ENCODE data around the gene LAMC3. TPM values are rescaled to one million over a fixed set of nuclear protein-coding genes. Genes with fewer than 3 reads are reported as not detected.
"Not testable (repeated sequence)": the region's sequence is repeated elsewhere in the genome, so short reads cannot be mapped to it uniquely, and the experiment has no call there.

The LAMC3 gene
- total and polyA plus RNA-seq, 2 experiments from 2014 or later, result 5.4 to 14.0 TPM

DNA sequence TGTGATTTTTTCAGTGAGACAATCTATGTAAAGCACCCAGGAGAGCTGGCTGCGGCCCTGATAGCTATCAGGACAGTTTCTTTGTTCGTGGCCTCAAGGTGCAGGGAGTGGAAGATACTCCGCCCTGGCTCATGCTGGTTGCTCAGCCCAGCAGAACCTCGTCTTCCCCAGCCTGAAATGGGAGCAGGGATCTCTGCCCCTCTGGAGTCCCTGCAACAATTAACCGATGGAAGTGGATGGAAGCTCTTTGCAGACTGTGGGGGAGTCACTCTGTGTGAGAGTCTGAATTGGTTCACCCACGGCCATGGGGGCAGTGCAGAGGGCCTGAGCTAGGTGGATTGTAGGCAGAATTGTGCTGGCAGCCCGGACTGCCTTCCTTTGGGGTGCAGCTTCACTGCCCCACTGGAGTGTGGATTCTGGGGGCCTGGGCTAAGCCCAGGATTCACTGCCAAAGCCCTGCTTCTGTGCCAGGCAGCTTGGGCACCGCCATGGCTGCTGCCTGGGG lies 90.2 kb downstream of the LAMC3 start:
- no peak for DNase-seq (ENCODE audit: low read depth in 1 of 2, low spot score in 1 of 2)
- H3K4me1 ChIP-seq (ENCODE audit: low read depth), result peaks cover 3% of the 10 kb centered on the region

DNA sequence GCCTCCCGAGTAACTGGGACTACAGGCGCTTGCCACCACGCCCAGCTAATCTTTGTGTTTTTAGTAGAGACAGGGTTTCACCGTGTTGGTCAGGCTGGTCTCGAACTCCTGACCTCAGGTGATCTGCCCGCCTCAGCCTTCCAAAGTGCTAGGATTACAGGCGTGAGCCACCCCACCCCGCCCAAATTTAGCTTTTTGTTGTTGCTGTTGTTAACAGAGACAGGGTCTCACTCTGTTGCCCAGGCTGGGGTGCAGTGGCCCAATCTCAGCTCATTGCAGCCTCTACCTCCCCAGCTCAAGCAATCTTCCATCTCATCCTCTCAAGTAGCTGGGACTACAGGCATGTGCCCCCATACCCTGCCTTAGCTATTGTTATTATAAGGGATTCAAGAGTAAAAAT lies 90.9 kb downstream of the LAMC3 start:
- H3K27me3 ChIP-seq; H3K4me1 ChIP-seq (ENCODE audit: low read depth); DNase-seq (ENCODE audit: low read depth in 1 of 2, low spot score in 1 of 2); H3K36me3 ChIP-seq; H3K9me3 ChIP-seq (ENCODE audit: low read depth); H3K4me3 ChIP-seq: not testable (repeated sequence)
- peak overlapping the region; percentile 54 for H3K27ac ChIP-seq

More for the DNA sequence above, 90.2 kb downstream of the LAMC3 start:
- no peaks in the 10 kb centered on the region for H3K36me3 ChIP-seq
- H3K4me3 ChIP-seq, result no peak overlapping the region
- no peaks in the 10 kb centered on the region for H3K9me3 ChIP-seq (ENCODE audit: low read depth)
- TF ChIP-seq, protein P1, sequence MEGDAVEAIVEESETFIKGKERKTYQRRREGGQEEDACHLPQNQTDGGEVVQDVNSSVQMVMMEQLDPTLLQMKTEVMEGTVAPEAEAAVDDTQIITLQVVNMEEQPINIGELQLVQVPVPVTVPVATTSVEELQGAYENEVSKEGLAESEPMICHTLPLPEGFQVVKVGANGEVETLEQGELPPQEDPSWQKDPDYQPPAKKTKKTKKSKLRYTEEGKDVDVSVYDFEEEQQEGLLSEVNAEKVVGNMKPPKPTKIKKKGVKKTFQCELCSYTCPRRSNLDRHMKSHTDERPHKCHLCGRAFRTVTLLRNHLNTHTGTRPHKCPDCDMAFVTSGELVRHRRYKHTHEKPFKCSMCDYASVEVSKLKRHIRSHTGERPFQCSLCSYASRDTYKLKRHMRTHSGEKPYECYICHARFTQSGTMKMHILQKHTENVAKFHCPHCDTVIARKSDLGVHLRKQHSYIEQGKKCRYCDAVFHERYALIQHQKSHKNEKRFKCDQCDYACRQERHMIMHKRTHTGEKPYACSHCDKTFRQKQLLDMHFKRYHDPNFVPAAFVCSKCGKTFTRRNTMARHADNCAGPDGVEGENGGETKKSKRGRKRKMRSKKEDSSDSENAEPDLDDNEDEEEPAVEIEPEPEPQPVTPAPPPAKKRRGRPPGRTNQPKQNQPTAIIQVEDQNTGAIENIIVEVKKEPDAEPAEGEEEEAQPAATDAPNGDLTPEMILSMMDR (IDR thresholded peaks at IDR 0.05; ENCODE audit: low read depth, low read length), result no peak
- H3K27me3 ChIP-seq, result no peaks in the 10 kb centered on the region
- no peak overlapping the region for H3K27ac ChIP-seq

DNA sequence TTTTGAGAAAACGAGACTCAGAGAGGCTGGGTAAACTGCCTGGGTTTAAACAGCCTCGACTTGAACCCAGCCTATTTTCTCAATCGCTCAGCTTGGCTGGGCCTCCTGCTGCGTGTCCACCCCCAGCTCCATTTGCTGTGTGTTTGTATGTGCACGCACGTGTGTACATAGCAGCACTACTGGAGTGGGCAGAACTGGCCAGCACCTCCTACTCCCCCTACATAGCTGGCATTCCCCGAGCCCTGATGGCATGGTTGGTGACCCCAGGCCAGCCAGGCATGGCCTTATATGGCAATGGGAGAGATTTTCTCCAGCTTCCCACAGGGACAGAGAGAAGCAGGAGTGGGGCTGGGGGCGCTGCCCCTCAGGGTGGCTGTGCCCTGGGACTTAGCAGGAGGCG lies 91.5 kb downstream of the LAMC3 start:
- peaks cover 3% of the 10 kb centered on the region for H3K4me1 ChIP-seq (ENCODE audit: low read depth)
- DNase-seq (ENCODE audit: low read depth in 1 of 2, low spot score in 1 of 2), result peak in 1 of 2 donors; percentile 78
- H3K27me3 ChIP-seq, result no peaks in the 10 kb centered on the region
- peak overlapping the region; percentile 54 for H3K27ac ChIP-seq
- TF ChIP-seq, protein P1 (IDR thresholded peaks at IDR 0.05; ENCODE audit: low read depth, low read length), result no peak
- H3K9me3 ChIP-seq (ENCODE audit: low read depth), result no peaks in the 10 kb centered on the region
- no peaks in the 10 kb centered on the region for H3K36me3 ChIP-seq
- no peak overlapping the region for H3K4me3 ChIP-seq

DNA sequence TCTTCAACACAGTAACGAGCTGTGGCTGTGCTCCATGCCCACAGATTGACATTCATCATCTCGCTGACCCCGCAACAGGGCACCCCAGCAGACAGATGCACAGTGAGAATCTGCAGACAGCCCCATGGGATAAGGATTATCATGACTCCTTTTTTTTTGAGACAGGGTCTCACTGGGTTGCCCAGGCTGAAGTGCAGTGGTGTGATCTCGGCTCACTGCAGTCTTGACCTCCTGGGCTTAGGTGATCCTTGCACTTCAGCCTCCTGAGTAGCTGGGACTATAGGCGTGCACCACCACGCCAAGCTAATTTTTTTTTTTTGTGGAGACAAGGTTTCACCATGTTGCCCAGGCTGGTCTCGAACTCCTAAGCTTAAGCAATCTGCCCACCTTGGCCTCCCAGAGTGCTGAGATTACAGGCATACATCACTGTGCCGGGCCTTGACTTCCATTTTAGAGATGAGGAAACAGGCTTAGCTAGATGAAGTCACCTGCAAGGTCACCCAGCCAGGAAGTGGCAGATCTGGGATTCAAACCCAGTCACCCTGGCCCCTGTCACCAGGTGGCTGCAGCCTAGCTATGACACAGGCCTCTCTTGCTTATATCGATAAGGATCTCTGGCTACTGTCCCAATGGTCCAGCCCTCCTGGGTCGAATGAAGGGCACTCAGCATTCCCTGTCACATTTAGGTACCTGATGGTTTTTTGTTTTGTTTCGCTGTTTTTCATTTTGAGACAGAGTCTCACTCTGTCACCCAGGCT lies 92.4 kb downstream of the LAMC3 start:
- peak overlapping the region; percentile 54 for H3K27ac ChIP-seq
- DNase-seq (ENCODE audit: low read depth in 1 of 2, low spot score in 1 of 2), result no peak
- no peaks in the 10 kb centered on the region for H3K9me3 ChIP-seq (ENCODE audit: low read depth)
- H3K4me1 ChIP-seq (ENCODE audit: low read depth), result peaks cover 3% of the 10 kb centered on the region
- H3K27me3 ChIP-seq, result no peaks in the 10 kb centered on the region
- H3K4me3 ChIP-seq, result no peak overlapping the region
- TF ChIP-seq, protein P1 (IDR thresholded peaks at IDR 0.05; ENCODE audit: low read depth, low read length), result no peak
- no peaks in the 10 kb centered on the region for H3K36me3 ChIP-seq

DNA sequence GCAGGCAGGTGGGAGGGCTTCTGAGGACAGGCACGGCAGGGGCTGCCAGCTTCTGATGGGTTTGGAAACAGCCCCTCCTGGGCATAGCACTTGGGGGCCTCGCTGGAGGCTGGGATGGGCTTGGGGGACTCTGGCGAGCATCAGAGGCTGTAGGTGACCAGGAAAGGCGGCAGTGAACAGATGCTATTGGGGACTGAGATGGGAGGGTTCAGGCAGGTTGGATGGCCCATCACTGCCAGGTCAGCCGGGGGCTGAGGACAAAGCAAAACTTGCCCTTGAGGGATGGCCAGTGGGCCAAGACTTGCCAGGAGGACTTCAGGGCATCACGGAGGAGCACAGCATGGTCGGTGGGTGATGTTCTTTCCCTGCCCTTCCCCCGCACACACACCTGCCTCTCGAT lies 94.0 kb downstream of the LAMC3 start:
- Histone ChIP-seq H3K4me1 (ENCODE audit: low read depth) (peaks cover 3% of the 10 kb centered on the region), H3K27me3 (no peaks in the 10 kb centered on the region), H3K4me3 (no peak overlapping the region), H3K27ac (no peak overlapping the region), H3K9me3 (ENCODE audit: low read depth) (no peaks in the 10 kb centered on the region), H3K36me3 (no peaks in the 10 kb centered on the region)
- TF ChIP-seq, protein P1 (IDR thresholded peaks at IDR 0.05; ENCODE audit: low read depth, low read length), result no peak
- no peak for DNase-seq (ENCODE audit: low read depth in 1 of 2, low spot score in 1 of 2)

DNA sequence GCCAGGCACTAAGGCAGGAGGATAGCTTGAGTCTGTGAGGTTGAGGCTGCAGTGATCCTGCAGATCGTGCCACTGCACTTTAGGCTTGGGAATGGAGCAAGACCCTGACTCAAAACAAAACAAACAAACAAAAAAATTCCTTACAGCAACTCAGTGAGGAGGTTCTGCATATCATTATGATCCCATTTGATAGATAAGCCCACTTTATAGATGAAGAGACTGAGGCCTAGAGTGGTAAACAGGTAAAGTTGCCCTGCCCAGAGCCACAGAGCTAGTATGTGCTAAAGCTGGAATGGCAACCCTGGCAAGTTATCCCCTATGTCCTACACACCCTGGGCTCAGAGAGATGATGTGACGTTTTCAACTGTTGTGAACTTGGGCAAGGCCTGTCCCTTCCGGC lies 94.6 kb downstream of the LAMC3 start:
- Histone ChIP-seq H3K27me3 (no peaks in the 10 kb centered on the region), H3K36me3 (no peaks in the 10 kb centered on the region), H3K4me3 (no peak overlapping the region), H3K9me3 (ENCODE audit: low read depth) (no peaks in the 10 kb centered on the region), H3K4me1 (ENCODE audit: low read depth) (peaks cover 3% of the 10 kb centered on the region), H3K27ac (no peak overlapping the region)
- DNase-seq (ENCODE audit: low read depth in 1 of 2, low spot score in 1 of 2), result no peak
- TF ChIP-seq, protein P1 (IDR thresholded peaks at IDR 0.05; ENCODE audit: low read depth, low read length), result no peak
